SU-DHL-6 (cell line): ENCODE measurements around the gene WFDC8.

Experiments used
- EZH2phosphoT487 ChIP-seq: fragments of 200-600 bp; sonication (generic), shearing (Covaris generic); conservative IDR thresholded peaks from 2 replicates; pipeline ENCODE4 v1.6.1; 2018; ENCODE audit warnings: mild to moderate bottlenecking, antibody characterized with exemption, low read length, moderate library complexity, mixed read lengths
- TF ChIP-seq, protein P1 (sequence below): fragments of 200-600 bp; sonication (generic); IDR thresholded peaks from one replicate; pipeline ENCODE4 v1.5.1; 2017; ENCODE audit warnings: antibody characterized with exemption, mild to moderate bottlenecking, low read length, moderate library complexity; ENCODE audit not compliant: insufficient read depth, poor library complexity, severe bottlenecking

DNA sequence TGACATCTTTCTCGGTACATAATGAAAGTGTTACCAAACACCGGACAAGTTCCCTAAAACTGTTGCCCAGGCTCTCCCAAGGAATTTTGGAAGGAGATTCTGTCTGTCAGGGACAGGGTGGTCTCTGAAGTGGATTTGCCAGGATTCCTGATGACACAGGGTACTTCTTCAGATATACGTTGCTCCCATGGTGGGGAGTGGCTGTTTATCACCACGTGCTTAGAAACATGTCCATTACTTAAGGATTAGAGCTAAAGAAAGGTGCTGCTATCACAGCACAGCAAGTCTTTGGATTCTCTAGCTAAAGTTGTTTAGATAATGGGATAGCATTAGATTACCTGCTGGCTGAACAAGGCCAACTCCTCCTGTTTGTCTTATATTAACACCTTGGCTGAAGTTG lies 70.0 kb downstream of the WFDC8 start:
- TF ChIP-seq, protein P1, sequence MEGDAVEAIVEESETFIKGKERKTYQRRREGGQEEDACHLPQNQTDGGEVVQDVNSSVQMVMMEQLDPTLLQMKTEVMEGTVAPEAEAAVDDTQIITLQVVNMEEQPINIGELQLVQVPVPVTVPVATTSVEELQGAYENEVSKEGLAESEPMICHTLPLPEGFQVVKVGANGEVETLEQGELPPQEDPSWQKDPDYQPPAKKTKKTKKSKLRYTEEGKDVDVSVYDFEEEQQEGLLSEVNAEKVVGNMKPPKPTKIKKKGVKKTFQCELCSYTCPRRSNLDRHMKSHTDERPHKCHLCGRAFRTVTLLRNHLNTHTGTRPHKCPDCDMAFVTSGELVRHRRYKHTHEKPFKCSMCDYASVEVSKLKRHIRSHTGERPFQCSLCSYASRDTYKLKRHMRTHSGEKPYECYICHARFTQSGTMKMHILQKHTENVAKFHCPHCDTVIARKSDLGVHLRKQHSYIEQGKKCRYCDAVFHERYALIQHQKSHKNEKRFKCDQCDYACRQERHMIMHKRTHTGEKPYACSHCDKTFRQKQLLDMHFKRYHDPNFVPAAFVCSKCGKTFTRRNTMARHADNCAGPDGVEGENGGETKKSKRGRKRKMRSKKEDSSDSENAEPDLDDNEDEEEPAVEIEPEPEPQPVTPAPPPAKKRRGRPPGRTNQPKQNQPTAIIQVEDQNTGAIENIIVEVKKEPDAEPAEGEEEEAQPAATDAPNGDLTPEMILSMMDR, result no peak
- no peak for TF ChIP-seq EZH2phosphoT487
